Spleen (tissue), 7 donors: ENCODE measurements around the gene IZUMO4.
A peak's percentile ranks its signal among the peaks of the same experiment; 100 is the strongest.

Experiments used
- POLR2A ChIP-seq, 3 donors: fragments of 450-650 bp; IDR thresholded peaks; one replicate each; pipeline ENCODE4 v1.5.1; 2017; ENCODE audit warnings: antibody characterized with exemption in 3 of 3, mild to moderate bottlenecking in 1 of 3
- POLR2AphosphoS5 ChIP-seq, 3 donors: sonication (generic); formaldehyde crosslinking; IDR thresholded peaks; one replicate each; pipeline ENCODE4 v1.5.1; 2017; ENCODE audit warnings: antibody characterized with exemption in 3 of 3
- TF ChIP-seq, protein P1 (sequence below), 11 experiments: fragments of 200-600 bp in 7 of 11; fragments of 450-650 bp in 4 of 11; sonication (generic) in 4 of 11; IDR thresholded peaks in 8 of 11; conservative IDR thresholded peaks in 3 of 11; 1 replicate in 7 of 11; 2 replicates in 4 of 11; pipeline versions ENCODE4 v1.4.0 to v1.8.0; 2016 to 2021; ENCODE audit warnings: antibody characterized with exemption in 11 of 11, inconsistent platforms in 4 of 11, mild to moderate bottlenecking in 1 of 11
- donor health status: DM: no; HTN: no; CAD: no; lungs with moderate emphysema.
- donor health status: DM: no; HTN: no; CAD: no.
- donor health status: DM: no; HTN: no; CAD: no.

GRCh38 chr19:2096034-2096479 is 658 bp upstream of the IZUMO4 start, which contains the start of gene MOB3A:
- TF ChIP-seq, protein P1, sequence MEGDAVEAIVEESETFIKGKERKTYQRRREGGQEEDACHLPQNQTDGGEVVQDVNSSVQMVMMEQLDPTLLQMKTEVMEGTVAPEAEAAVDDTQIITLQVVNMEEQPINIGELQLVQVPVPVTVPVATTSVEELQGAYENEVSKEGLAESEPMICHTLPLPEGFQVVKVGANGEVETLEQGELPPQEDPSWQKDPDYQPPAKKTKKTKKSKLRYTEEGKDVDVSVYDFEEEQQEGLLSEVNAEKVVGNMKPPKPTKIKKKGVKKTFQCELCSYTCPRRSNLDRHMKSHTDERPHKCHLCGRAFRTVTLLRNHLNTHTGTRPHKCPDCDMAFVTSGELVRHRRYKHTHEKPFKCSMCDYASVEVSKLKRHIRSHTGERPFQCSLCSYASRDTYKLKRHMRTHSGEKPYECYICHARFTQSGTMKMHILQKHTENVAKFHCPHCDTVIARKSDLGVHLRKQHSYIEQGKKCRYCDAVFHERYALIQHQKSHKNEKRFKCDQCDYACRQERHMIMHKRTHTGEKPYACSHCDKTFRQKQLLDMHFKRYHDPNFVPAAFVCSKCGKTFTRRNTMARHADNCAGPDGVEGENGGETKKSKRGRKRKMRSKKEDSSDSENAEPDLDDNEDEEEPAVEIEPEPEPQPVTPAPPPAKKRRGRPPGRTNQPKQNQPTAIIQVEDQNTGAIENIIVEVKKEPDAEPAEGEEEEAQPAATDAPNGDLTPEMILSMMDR (IDR thresholded peaks at IDR 0.05 in 8 of 11, conservative IDR thresholded peaks at IDR 0.05 in 3 of 11) = peak; percentile 13 to 73 (median 59)
- TF ChIP-seq POLR2AphosphoS5 (IDR thresholded peaks at IDR 0.05) (peak; percentile 92 to 96 (median 95)), POLR2A (IDR thresholded peaks at IDR 0.05) (peak; percentile 55 to 70 (median 69))
